Smooth muscle cell (in vitro differentiated cells): Measurements from ENCODE around the gene RNF43. TPM values are rescaled to one million over a fixed set of nuclear protein-coding genes. Genes with fewer than 3 reads are reported as not detected.

ENCODE experiments used
- DNase-seq: peaks from one replicate; lab custom pipeline; 2025; ENCODE audit not compliant: unreplicated experiment; lab: John Stamatoyannopoulos, UW
- H2AFZ ChIP-seq: fragments of 200-600 bp; sonication (generic); 2 replicates; pipeline ENCODE4 v1.6.0; 2016; ENCODE audit warnings: antibody characterized with exemption, low read depth, mild to moderate bottlenecking
- H3F3A ChIP-seq: fragments of 200-600 bp; sonication (generic); 2 replicates; pipeline ENCODE4 v1.6.0; 2017; ENCODE audit warnings: antibody characterized with exemption, low read depth
- H3K27ac ChIP-seq: fragments of 200-600 bp; sonication (generic); 2 replicates; pipeline ENCODE4 v1.5.1; 2016; ENCODE audit warnings: low read depth, mild to moderate bottlenecking
- H3K27me3 ChIP-seq: fragments of 200-600 bp; sonication (generic); 2 replicates; pipeline ENCODE4 v1.6.1; 2016; ENCODE audit warnings: low read depth, mild to moderate bottlenecking
- H3K36me3 ChIP-seq: fragments of 200-600 bp; sonication (generic); 2 replicates; pipeline ENCODE4 v1.5.1; 2016; ENCODE audit warnings: low read depth
- H3K4me1 ChIP-seq: fragments of 200-600 bp; sonication (generic); 2 replicates; pipeline ENCODE4 v1.5.1; 2016; ENCODE audit warnings: low read depth
- H3K4me2 ChIP-seq: fragments of 200-600 bp; sonication (generic); 2 replicates; pipeline ENCODE4 v1.6.0; 2016; ENCODE audit warnings: mild to moderate bottlenecking
- H3K4me3 ChIP-seq: fragments of 200-600 bp; sonication (generic); 2 replicates; pipeline ENCODE4 v1.5.1; 2016; ENCODE audit warnings: mild to moderate bottlenecking
- H3K79me2 ChIP-seq: fragments of 200-600 bp; sonication (generic); 2 replicates; pipeline ENCODE4 v1.6.0; 2016; ENCODE audit warnings: low read depth, mild to moderate bottlenecking
- H3K9ac ChIP-seq: fragments of 200-600 bp; sonication (generic); 2 replicates; pipeline ENCODE4 v1.6.0; 2016; ENCODE audit warnings: low read depth
- H3K9me3 ChIP-seq: fragments of 200-600 bp; sonication (generic); replicated peaks from 2 replicates; pipeline ENCODE4 v1.5.1; 2016; ENCODE audit warnings: low read depth
- H4K20me1 ChIP-seq: fragments of 200-600 bp; sonication (generic); 2 replicates; pipeline ENCODE4 v1.6.0; 2016; ENCODE audit warnings: low read depth
- CTCF ChIP-seq: fragments of 200-600 bp; sonication (generic); IDR thresholded peaks from 2 replicates; pipeline ENCODE4 v1.5.1; 2017; ENCODE audit warnings: borderline replicate concordance, mild to moderate bottlenecking, antibody characterized with exemption; ENCODE audit not compliant: insufficient read depth, poor library complexity, severe bottlenecking
- WGBS: methylation state at CpG from one replicate; pipeline ENCODE4 v1.1.7; 2016; ENCODE audit warnings: low lambda C conversion rate; 5-methylcytosine and 5-hydroxymethylcytosine counted together
- polyA plus RNA-seq: library from polyadenylated mRNA; unstranded; fragments of >200 nt; fragmentation: Nextera tagmentation; extraction: Ambion mirVana; gene quantifications from 2 replicates; pipeline ENCODE4 v1.2.1, GENCODE V29; 2016
- total RNA-seq: library from RNA; depleted of rRNA; stranded (reverse); fragments of >200 nt; gene quantifications from 2 replicates; pipeline ENCODE4 v1.2.3, GENCODE V29; 2014

The RNF43 gene
- total and polyA plus RNA-seq, 2 experiments from 2014 or later: 0.17 to 3.8 TPM

DNA sequence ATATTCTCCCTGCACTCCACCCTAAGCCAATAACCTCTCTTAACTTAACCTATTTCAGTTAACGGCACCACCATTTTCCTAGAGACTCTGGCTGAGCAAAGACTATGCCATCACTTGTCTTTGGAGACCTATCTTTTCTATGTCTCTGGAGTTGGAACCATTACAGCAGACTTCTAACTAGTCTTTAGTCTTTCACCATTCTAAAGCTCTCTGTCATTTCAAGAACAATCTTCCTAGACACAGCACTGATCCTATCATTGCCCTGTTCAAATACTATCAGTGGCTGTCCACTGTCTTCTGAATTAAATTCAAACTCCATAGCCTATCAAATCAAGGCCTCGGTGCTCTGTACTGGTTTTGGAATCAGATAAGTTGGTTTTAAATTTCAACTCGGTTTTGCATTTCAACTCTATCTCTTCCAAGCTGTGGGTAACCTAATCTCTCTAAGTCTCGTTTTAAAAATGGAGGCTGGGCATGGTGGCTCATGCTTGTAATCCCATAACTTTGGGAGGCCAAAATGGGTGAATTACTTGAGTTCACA, 31.9 kb downstream of the RNF43 start:
- WGBS: 90% methylated on average over 4 of the region's 4 CpGs
- H3K4me3 ChIP-seq: no peak overlapping the region
- no peak overlapping the region for H3K27ac ChIP-seq
- H3K4me1 ChIP-seq: peaks cover 12% of the 10 kb centered on the region
- no peaks in the 10 kb centered on the region for H3K9me3 ChIP-seq
- no peaks in the 10 kb centered on the region for H3F3A ChIP-seq
- H3K27me3 ChIP-seq: no peaks in the 10 kb centered on the region
- H3K36me3 ChIP-seq: no peaks in the 10 kb centered on the region
- DNase-seq: no peak
- no peak overlapping the region for H2AFZ ChIP-seq
- no peaks in the 10 kb centered on the region for H3K79me2 ChIP-seq
- no peaks in the 10 kb centered on the region for H4K20me1 ChIP-seq
- no peak overlapping the region for H3K9ac ChIP-seq
- no peak for TF ChIP-seq CTCF
- no peak overlapping the region for H3K4me2 ChIP-seq

- 86% methylated on average over 3 of the region's 3 CpGs for WGBS
- H3K4me1 ChIP-seq: peaks cover 12% of the 10 kb centered on the region
- no peaks in the 10 kb centered on the region for H3K36me3 ChIP-seq
- no peaks in the 10 kb centered on the region for H4K20me1 ChIP-seq
- H3K9ac ChIP-seq: no peak overlapping the region
- no peaks in the 10 kb centered on the region for H3K79me2 ChIP-seq
- H3K9me3 ChIP-seq: no peaks in the 10 kb centered on the region
- H3K4me2 ChIP-seq: no peak overlapping the region
- H3K27me3 ChIP-seq: no peaks in the 10 kb centered on the region
- no peak for TF ChIP-seq CTCF
- H3F3A ChIP-seq: no peaks in the 10 kb centered on the region
- H3K4me3 ChIP-seq: no peak overlapping the region
- no peak overlapping the region for H2AFZ ChIP-seq
- no peak for DNase-seq
- no peak overlapping the region for H3K27ac ChIP-seq
Observed at GRCh38 chr17:58384897-58385296, 32.4 kb downstream of the RNF43 start.

DNA sequence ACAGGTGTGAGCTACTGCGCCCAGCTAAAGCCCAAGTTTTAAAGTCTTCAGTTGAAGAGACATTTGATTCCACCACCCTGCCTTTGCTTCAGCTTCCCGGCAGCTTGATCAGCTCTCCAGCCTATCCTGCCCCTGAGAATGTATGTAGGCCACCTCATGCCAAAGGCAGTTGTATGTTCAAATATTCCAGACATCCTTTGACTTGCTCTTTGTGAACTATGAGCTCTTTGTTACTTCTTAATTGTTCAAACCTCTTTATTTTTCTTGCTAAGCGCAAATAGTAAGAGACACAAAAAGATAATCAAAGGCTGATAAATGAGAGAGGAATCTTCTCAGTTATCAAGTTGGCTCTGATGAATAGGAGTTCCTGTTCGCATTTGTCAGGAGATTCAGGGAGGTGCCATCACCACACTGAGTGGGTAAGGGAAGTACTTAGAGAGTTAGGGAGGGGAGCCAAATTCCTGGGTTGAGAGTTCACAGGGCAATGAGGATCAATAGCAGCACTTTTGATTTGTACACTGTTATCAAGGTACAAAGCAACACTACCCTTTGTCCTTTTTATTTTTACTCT, 33.4 kb downstream of the RNF43 start:
- Histone ChIP-seq H2AFZ (no peak overlapping the region), H3K27ac (no peak overlapping the region), H3K9me3 (no peaks in the 10 kb centered on the region), H3K27me3 (no peaks in the 10 kb centered on the region), H4K20me1 (no peaks in the 10 kb centered on the region), H3K4me1 (peaks cover 12% of the 10 kb centered on the region), H3K9ac (no peak overlapping the region), H3K36me3 (no peaks in the 10 kb centered on the region), H3K79me2 (no peaks in the 10 kb centered on the region), H3K4me2 (no peak overlapping the region), H3F3A (no peaks in the 10 kb centered on the region), H3K4me3 (no peak overlapping the region)
- DNase-seq: no peak
- 65% methylated on average over 4 of the region's 4 CpGs for WGBS
- no peak for TF ChIP-seq CTCF

- Histone ChIP-seq H4K20me1 (no peaks in the 10 kb centered on the region), H3K27me3 (no peaks in the 10 kb centered on the region), H3F3A (no peaks in the 10 kb centered on the region), H3K4me1 (peaks cover 6% of the 10 kb centered on the region), H3K9ac (no peak overlapping the region), H3K4me2 (no peak overlapping the region), H3K4me3 (no peak overlapping the region), H3K36me3 (no peaks in the 10 kb centered on the region), H2AFZ (no peak overlapping the region), H3K9me3 (no peaks in the 10 kb centered on the region), H3K79me2 (no peaks in the 10 kb centered on the region), H3K27ac (no peak overlapping the region)
- WGBS: 100% methylated on average over 1 of the region's 1 CpG
- TF ChIP-seq CTCF: no peak
- no peak for DNase-seq
Observed at GRCh38 chr17:58382872-58383242, 34.5 kb downstream of the RNF43 start.
